H54 (cell line): Measurements from ENCODE around the gene DDX41.

Experiments used
- DNase-seq: peaks from one replicate; pipeline ENCODE4 v3.0.0; 2011; ENCODE audit warnings: low spot score, mixed read lengths; ENCODE audit not compliant: insufficient read length
- FAIRE-seq: peaks from 3 replicates; lab custom pipeline; 2011; peaks lifted over from hg19 to GRCh38; lab: Jason Lieb, UNC
- POLR2A ChIP-seq: IDR thresholded peaks from 2 replicates; pipeline ENCODE4 v1.6.1; 2011; ENCODE audit warnings: low read depth, mild to moderate bottlenecking, low read length

The DDX41 gene

GRCh38 chr5:177473443-177474001 lies 43.2 kb downstream of the DDX41 start, which contains the start of gene DBN1:
DBN1 (minus strand) TSS chr5:177473634; CDS start chr5:177473521, 113 bp downstream.
- FAIRE-seq (no peak), DNase-seq (peak; percentile 69)
- peak; percentile 75 for TF ChIP-seq POLR2A

DNA sequence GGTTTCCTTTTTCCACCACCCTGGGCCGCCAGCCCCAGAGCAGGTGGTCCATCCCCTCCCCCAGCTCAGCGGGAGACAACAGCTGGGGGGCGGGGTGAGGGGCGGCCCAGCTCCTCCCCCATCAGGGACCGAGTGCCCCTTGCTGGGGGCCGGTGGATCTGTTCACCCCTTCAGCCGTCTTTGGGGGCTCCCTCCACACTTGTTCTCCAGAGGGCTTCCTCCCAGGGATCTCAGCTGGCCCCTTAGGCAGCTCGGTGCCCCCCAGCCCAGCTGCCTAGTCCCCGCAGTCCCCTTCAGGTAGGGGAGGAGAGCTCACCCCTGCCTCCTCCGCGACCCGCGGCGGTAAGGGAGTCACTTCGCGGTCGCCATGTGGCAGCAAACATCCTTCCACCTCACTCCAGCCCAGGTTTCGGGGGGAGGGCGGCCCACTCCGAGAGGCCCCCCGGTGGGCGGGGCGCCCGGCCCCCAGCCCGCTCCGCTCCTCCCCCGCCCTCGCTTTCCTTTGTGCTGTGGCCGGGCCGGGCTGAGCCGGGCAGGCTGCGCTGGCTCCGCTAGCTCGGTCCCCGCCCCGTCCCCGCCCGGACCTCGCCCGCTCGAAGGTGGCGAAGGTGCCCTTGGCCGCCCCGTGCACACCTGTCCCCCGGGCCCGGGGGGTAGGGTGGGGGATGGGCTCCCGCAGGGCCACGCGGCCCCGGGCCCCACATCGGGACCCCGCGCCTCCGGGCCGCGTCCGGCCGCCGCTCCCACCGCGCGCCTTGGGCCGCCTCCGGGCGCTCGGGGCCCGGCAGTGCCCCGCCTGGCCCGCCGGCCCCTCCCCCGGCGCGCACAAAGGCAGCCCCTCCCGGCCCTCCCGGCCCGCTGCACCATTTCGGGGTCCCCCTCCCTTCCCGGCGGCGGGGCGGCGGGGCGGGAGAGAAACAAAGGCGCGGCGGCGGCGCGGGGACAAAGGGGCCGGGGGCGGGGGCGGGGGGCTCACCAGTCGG lies 44.0 kb downstream of the DDX41 start:
- DNase-seq (no peak), FAIRE-seq (no peak)
- peak; percentile 14; the same call in 1 of the 2 replicates for TF ChIP-seq POLR2A

DNA sequence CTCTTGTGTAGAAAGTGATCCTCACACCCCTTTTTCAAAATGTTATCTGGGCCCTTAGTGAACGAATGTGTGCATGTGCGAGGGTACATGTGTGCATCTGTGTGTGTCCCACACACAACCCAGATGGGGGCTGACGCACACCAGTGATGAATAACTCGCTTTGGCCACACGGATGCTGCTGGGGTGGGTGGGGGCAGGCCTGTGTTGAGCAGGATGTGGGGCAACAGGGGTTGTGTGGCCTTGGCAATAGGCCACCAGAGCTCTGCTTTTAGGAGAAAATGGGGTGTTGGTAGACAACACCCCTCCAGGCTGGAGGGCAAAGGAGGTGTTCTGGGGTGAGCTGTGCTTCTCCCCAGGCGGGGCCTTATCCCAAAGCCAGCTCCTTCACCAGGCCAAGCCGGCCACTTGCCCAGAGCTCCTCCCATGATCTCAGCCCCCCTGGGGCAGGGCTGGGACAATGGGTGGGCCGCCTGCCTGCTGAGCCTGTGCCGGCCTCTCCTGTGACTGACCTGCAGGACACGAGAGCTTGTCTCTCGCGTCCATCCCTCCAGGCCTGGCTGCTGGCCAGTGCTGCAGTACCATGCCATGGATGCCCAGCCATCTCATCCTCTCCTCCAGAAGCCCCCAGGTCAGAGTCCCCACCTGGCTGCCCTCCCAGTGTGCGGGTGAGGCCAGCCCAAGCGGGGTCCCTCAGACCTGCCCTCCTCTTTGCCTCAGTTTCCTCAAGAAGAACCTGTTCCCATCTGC lies 45.0 kb downstream of the DDX41 start:
- no peak for TF ChIP-seq POLR2A
- DNase-seq: no peak
- no peak for FAIRE-seq

GRCh38 chr5:177470759-177471536 lies 45.8 kb downstream of the DDX41 start:
- DNase-seq: peak; percentile 80
- no peak for FAIRE-seq
- no peak for TF ChIP-seq POLR2A

GRCh38 chr5:177469750-177470525 lies 46.8 kb downstream of the DDX41 start:
- FAIRE-seq (no peak), DNase-seq (no peak)
- TF ChIP-seq POLR2A: no peak

GRCh38 chr5:177468685-177469628 lies 47.8 kb downstream of the DDX41 start:
- TF ChIP-seq POLR2A: no peak
- no peak for FAIRE-seq

GRCh38 chr5:177468329-177468684 lies 48.5 kb downstream of the DDX41 start:
- DNase-seq: no peak
- TF ChIP-seq POLR2A: no peak
- no peak for FAIRE-seq

More at GRCh38 chr5:177468685-177469628, 47.8 kb downstream of the DDX41 start:
- no peak for DNase-seq

- TF ChIP-seq POLR2A: no peak
- DNase-seq (no peak), FAIRE-seq (no peak)
Measured at GRCh38 chr5:177467436-177467835, 49.3 kb downstream of the DDX41 start.

DNA sequence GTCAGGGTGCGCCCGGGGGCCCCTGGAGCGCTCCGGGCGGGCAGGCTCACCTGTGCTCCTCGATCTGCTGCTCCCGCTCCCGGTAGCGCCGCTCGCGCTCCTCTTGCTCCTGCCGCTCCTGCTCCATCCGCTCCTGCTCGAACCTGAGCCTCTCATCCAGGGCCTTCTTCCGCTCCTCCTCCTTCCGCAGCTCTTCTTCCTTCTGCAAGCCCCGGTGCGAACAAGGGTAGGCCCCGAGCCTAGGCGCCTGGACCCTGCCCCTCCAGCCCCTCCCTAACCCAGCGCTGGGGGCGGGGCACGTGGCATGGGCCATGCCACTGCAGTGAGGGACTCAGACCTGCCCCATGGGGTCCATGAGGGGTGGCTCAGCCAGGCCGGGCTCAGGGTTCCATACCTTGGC lies 49.9 kb downstream of the DDX41 start:
- DNase-seq (no peak), FAIRE-seq (no peak)
- no peak for TF ChIP-seq POLR2A

GRCh38 chr5:177465044-177465443 lies 51.7 kb downstream of the DDX41 start:
- FAIRE-seq (no peak), DNase-seq (no peak)
- TF ChIP-seq POLR2A: no peak

DNA sequence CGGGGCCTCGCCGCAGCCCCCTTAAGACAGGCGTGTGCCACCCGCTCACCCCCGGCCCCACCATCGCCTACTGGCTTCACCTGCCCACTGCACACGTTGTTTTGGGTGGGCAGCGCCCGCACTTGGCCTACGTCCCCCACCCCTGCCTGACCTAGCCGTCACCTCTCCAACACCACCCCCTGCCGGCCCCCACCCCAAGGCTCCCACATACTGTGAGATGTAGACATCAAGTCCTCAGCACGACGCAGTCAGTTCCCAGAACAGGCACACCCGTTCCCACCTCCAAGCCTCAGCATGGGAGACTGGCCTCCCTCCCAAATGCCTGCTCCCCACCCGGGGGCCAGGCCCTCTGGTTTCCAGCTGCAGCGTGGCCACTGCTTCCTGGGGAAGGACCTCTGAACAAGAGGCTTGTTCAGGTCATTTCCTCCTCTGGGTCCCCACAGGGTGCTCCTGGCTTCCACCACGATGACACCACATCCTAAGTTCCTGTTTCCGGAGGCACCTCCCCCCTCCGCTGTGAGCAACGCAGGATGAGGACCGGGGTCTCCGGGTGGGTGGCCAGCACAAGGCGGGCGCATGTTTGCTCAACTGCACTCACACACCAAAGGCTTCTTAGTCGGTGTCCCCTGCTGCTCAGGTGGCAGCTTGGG lies 54.6 kb downstream of the DDX41 start:
- TF ChIP-seq POLR2A: no peak
- no peak for FAIRE-seq
- DNase-seq: no peak
